ENCODE data around the gene BAIAP2L2.

Gene BAIAP2L2

GRCh38 chr22:38107692-38108515 is 2.6 kb downstream of the BAIAP2L2 start:
- H3K9ac ChIP-seq (ENCODE audit: insufficient read length) = no peak overlapping the region
- TF ChIP-seq POLR2AphosphoS5 (IDR thresholded peaks at IDR 0.05; ENCODE audit: borderline replicate concordance, low read depth, low read length) = no peak
- H3K4me3 ChIP-seq = no peak overlapping the region
- no peaks in the 10 kb centered on the region for H3K9me3 ChIP-seq (ENCODE audit: low read depth, low read length)
- no peaks in the 10 kb centered on the region for H3K36me3 ChIP-seq (ENCODE audit: insufficient read depth, low read length)
- no peak overlapping the region for H3K27ac ChIP-seq
- no peak for DNase-seq (ENCODE audit: low read depth, low spot score)

- Histone ChIP-seq H3K27ac (no peak overlapping the region), H3K9ac (ENCODE audit: insufficient read length) (no peak overlapping the region), H3K9me3 (ENCODE audit: low read depth, low read length) (no peaks in the 10 kb centered on the region), H3K36me3 (ENCODE audit: insufficient read depth, low read length) (no peaks in the 10 kb centered on the region), H3K4me3 (no peak overlapping the region)
- TF ChIP-seq EZH2 (IDR thresholded peaks at IDR 0.05) = no peak
- TF ChIP-seq FOXP2 (optimal IDR thresholded peaks at IDR 0.05; ENCODE audit: control extremely low read depth, extremely low read length, insufficient read depth) = no peak
- no peak for TF ChIP-seq POLR2AphosphoS5 (IDR thresholded peaks at IDR 0.05; ENCODE audit: borderline replicate concordance, low read depth, low read length)
- DNase-seq (ENCODE audit: low read depth, low spot score) = no peak
Measured at GRCh38 chr22:38106814-38107578, 3.5 kb downstream of the BAIAP2L2 start.

GRCh38 chr22:38104084-38104483 is 6.4 kb downstream of the BAIAP2L2 start:
- TF ChIP-seq EZH2 (IDR thresholded peaks at IDR 0.05) (no peak), FOXP2 (optimal IDR thresholded peaks at IDR 0.05; ENCODE audit: control extremely low read depth, extremely low read length, insufficient read depth) (no peak), POLR2AphosphoS5 (IDR thresholded peaks at IDR 0.05; ENCODE audit: borderline replicate concordance, low read depth, low read length) (no peak)
- DNase-seq (ENCODE audit: low read depth, low spot score) = no peak
- no peak overlapping the region for H3K4me3 ChIP-seq
- no peaks in the 10 kb centered on the region for H3K9me3 ChIP-seq (ENCODE audit: low read depth, low read length)
- no peaks in the 10 kb centered on the region for H3K36me3 ChIP-seq (ENCODE audit: insufficient read depth, low read length)
- H3K27ac ChIP-seq = no peak overlapping the region
- no peak overlapping the region for H3K9ac ChIP-seq (ENCODE audit: insufficient read length)

- no peak overlapping the region for H3K9ac ChIP-seq (ENCODE audit: insufficient read length)
- no peak for TF ChIP-seq FOXP2 (optimal IDR thresholded peaks at IDR 0.05; ENCODE audit: control extremely low read depth, extremely low read length, insufficient read depth)
- no peak for TF ChIP-seq POLR2AphosphoS5 (IDR thresholded peaks at IDR 0.05; ENCODE audit: borderline replicate concordance, low read depth, low read length)
- no peak for TF ChIP-seq EZH2 (IDR thresholded peaks at IDR 0.05)
Measured at GRCh38 chr22:38103641-38104040, 6.8 kb downstream of the BAIAP2L2 start.

GRCh38 chr22:38098410-38099249 is 11.9 kb downstream of the BAIAP2L2 start:
- H3K27ac ChIP-seq = no peak overlapping the region
- H3K9me3 ChIP-seq (ENCODE audit: low read depth, low read length) = no peaks in the 10 kb centered on the region
- TF ChIP-seq FOXP2 (optimal IDR thresholded peaks at IDR 0.05; ENCODE audit: control extremely low read depth, extremely low read length, insufficient read depth) (no peak), POLR2AphosphoS5 (IDR thresholded peaks at IDR 0.05; ENCODE audit: borderline replicate concordance, low read depth, low read length) (no peak), EZH2 (IDR thresholded peaks at IDR 0.05) (no peak)
- no peaks in the 10 kb centered on the region for H3K36me3 ChIP-seq (ENCODE audit: insufficient read depth, low read length)
- H3K9ac ChIP-seq (ENCODE audit: insufficient read length) = no peak overlapping the region
- no peak for DNase-seq (ENCODE audit: low read depth, low spot score)
- no peak overlapping the region for H3K4me3 ChIP-seq

More at GRCh38 chr22:38103641-38104040, 6.8 kb downstream of the BAIAP2L2 start:
- Histone ChIP-seq H3K9me3 (ENCODE audit: low read depth, low read length) (no peaks in the 10 kb centered on the region), H3K4me3 (no peak overlapping the region), H3K36me3 (ENCODE audit: insufficient read depth, low read length) (no peaks in the 10 kb centered on the region), H3K27ac (no peak overlapping the region)
- DNase-seq (ENCODE audit: low read depth, low spot score) = no peak

GRCh38 chr22:38097557-38098409 is 12.7 kb downstream of the BAIAP2L2 start:
- Histone ChIP-seq H3K9me3 (ENCODE audit: low read depth, low read length) (no peaks in the 10 kb centered on the region), H3K36me3 (ENCODE audit: insufficient read depth, low read length) (no peaks in the 10 kb centered on the region), H3K9ac (ENCODE audit: insufficient read length) (no peak overlapping the region), H3K4me3 (no peak overlapping the region), H3K27ac (no peak overlapping the region)
- TF ChIP-seq EZH2 (IDR thresholded peaks at IDR 0.05) (no peak), POLR2AphosphoS5 (IDR thresholded peaks at IDR 0.05; ENCODE audit: borderline replicate concordance, low read depth, low read length) (no peak), FOXP2 (optimal IDR thresholded peaks at IDR 0.05; ENCODE audit: control extremely low read depth, extremely low read length, insufficient read depth) (no peak)
- DNase-seq (ENCODE audit: low read depth, low spot score) = no peak

- no peaks in the 10 kb centered on the region for H3K36me3 ChIP-seq (ENCODE audit: insufficient read depth, low read length)
- DNase-seq (ENCODE audit: low read depth, low spot score) = no peak
- no peak overlapping the region for H3K9ac ChIP-seq (ENCODE audit: insufficient read length)
- H3K4me3 ChIP-seq = no peak overlapping the region
- H3K9me3 ChIP-seq (ENCODE audit: low read depth, low read length) = no peaks in the 10 kb centered on the region
- no peak overlapping the region for H3K27ac ChIP-seq
- no peak for TF ChIP-seq FOXP2 (optimal IDR thresholded peaks at IDR 0.05; ENCODE audit: control extremely low read depth, extremely low read length, insufficient read depth)
- TF ChIP-seq POLR2AphosphoS5 (IDR thresholded peaks at IDR 0.05; ENCODE audit: borderline replicate concordance, low read depth, low read length) = no peak
- no peak for TF ChIP-seq EZH2 (IDR thresholded peaks at IDR 0.05)
Measured at GRCh38 chr22:38097058-38097457, 13.4 kb downstream of the BAIAP2L2 start.

Measured in SK-N-MC (cell line).